ENCODE data around the gene CHM.

DNA sequence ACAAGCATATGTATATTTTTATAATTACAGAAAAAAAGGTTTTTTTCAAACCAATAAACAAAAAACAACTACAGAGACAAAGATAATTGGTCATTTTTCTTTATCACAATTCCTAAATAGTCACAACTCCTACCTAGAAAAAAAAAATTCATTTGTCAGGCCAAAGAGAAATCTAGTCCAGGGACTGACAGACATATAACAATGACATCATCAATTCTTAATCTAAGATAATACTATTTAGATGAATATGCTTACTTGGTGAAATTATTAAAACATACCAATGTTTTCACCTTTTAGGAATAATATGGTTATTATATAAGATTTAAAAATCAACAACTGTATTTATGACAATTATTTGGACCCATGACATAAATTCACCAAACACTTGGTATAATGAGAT lies 48.4 kb downstream of the CHM start:
- no peak for TF ChIP-seq EZH2 (IDR thresholded peaks at IDR 0.05; ENCODE audit: borderline replicate concordance, low read length)
- TF ChIP-seq CTCF (conservative IDR thresholded peaks at IDR 0.05 in 1 of 2, IDR thresholded peaks at IDR 0.05 in 1 of 2; ENCODE audit: extremely low read depth in 1 of 2, insufficient read depth in 1 of 2, low read depth in 1 of 2, low read length in 2 of 2): no peak
